ENCODE results near the gene EVPLL.
"Not testable (repeated sequence)": the region's sequence is repeated elsewhere in the genome, so short reads cannot be mapped to it uniquely, and the experiment has no call there.

Gene EVPLL

GRCh38 chr17:18379246-18380146, 1.9 kb downstream of the EVPLL start:
- DNase-seq (ENCODE audit: low read depth in 1 of 2, low spot score in 1 of 2): no peak

GRCh38 chr17:18380471-18381157, 3.0 kb downstream of the EVPLL start:
- DNase-seq (ENCODE audit: low read depth in 1 of 2, low spot score in 1 of 2): no peak

GRCh38 chr17:18381158-18381952, 3.8 kb downstream of the EVPLL start:
- no peak for DNase-seq (ENCODE audit: low read depth in 1 of 2, low spot score in 1 of 2)

- DNase-seq (ENCODE audit: low read depth in 1 of 2, low spot score in 1 of 2): no peak
Observed at GRCh38 chr17:18381953-18382245, 4.3 kb downstream of the EVPLL start.

GRCh38 chr17:18382441-18383078, 5.0 kb downstream of the EVPLL start:
- DNase-seq (ENCODE audit: low read depth in 1 of 2, low spot score in 1 of 2): no peak

GRCh38 chr17:18383079-18383481, 5.5 kb downstream of the EVPLL start:
- not testable (repeated sequence) for DNase-seq (ENCODE audit: low read depth in 1 of 2, low spot score in 1 of 2)

- DNase-seq (ENCODE audit: low read depth in 1 of 2, low spot score in 1 of 2): not testable (repeated sequence)
Observed at GRCh38 chr17:18384271-18384670, 6.7 kb downstream of the EVPLL start.

GRCh38 chr17:18387583-18387982, 10.0 kb downstream of the EVPLL start:
- not testable (repeated sequence) for DNase-seq (ENCODE audit: low read depth in 1 of 2, low spot score in 1 of 2)

- DNase-seq (ENCODE audit: low read depth in 1 of 2, low spot score in 1 of 2): not testable (repeated sequence)
Observed at GRCh38 chr17:18388266-18388665, 10.7 kb downstream of the EVPLL start.

GRCh38 chr17:18388728-18389127, 11.2 kb downstream of the EVPLL start:
- not testable (repeated sequence) for DNase-seq (ENCODE audit: low read depth in 1 of 2, low spot score in 1 of 2)

GRCh38 chr17:18401872-18402590, 24.5 kb downstream of the EVPLL start:
- not testable (repeated sequence) for DNase-seq (ENCODE audit: low read depth in 1 of 2, low spot score in 1 of 2)

GRCh38 chr17:18403166-18403565, 25.6 kb downstream of the EVPLL start:
- not testable (repeated sequence) for DNase-seq (ENCODE audit: low read depth in 1 of 2, low spot score in 1 of 2)

GRCh38 chr17:18403604-18404003, 26.0 kb downstream of the EVPLL start:
- not testable (repeated sequence) for DNase-seq (ENCODE audit: low read depth in 1 of 2, low spot score in 1 of 2)

GRCh38 chr17:18408906-18409305, 31.3 kb downstream of the EVPLL start:
- not testable (repeated sequence) for DNase-seq (ENCODE audit: low read depth in 1 of 2, low spot score in 1 of 2)

GRCh38 chr17:18409321-18409720, 31.7 kb downstream of the EVPLL start:
- DNase-seq (ENCODE audit: low read depth in 1 of 2, low spot score in 1 of 2): not testable (repeated sequence)

GRCh38 chr17:18410736-18411135, 33.2 kb downstream of the EVPLL start:
- DNase-seq (ENCODE audit: low read depth in 1 of 2, low spot score in 1 of 2): not testable (repeated sequence)

- DNase-seq (ENCODE audit: low read depth in 1 of 2, low spot score in 1 of 2): not testable (repeated sequence)
Observed at GRCh38 chr17:18411377-18411864, 33.8 kb downstream of the EVPLL start.

- DNase-seq (ENCODE audit: low read depth in 1 of 2, low spot score in 1 of 2): not testable (repeated sequence)
Observed at GRCh38 chr17:18412001-18412538, 34.5 kb downstream of the EVPLL start.

- not testable (repeated sequence) for DNase-seq (ENCODE audit: low read depth in 1 of 2, low spot score in 1 of 2)
Observed at GRCh38 chr17:18421521-18421920, 43.9 kb downstream of the EVPLL start.

GRCh38 chr17:18422464-18422863, 44.9 kb downstream of the EVPLL start:
- DNase-seq (ENCODE audit: low read depth in 1 of 2, low spot score in 1 of 2): not testable (repeated sequence)

All from activated T-helper 1 cell treated with anti-CD3 and anti-CD28 coated beads, Interleukin-2, amount 50 U/mL, for 16 hours (primary cell).